Measurements from ENCODE around the gene NCAPG2. TPM values are rescaled to one million over a fixed set of nuclear protein-coding genes. Genes with fewer than 3 reads are reported as not detected.

Gene NCAPG2
- total RNA-seq, 1 experiment from 2014 or later = 99.4 TPM

GRCh38 chr7:158751199-158751598 lies 46.6 kb upstream of the NCAPG2 start:
- Histone ChIP-seq H3K23me2 (ENCODE audit: insufficient read length, low read depth, low read length, poor library complexity, severe bottlenecking) (no peaks in the 10 kb centered on the region), H3K9me3 (ENCODE audit: control insufficient read depth, low read depth, low read length) (no peaks in the 10 kb centered on the region), H4K5ac (ENCODE audit: insufficient read length, low read depth, low read length) (no peak overlapping the region), H3K23ac (ENCODE audit: insufficient read length, low read depth, low read length) (no peak overlapping the region), H2BK12ac (ENCODE audit: insufficient read length, low read depth, low read length) (no peak overlapping the region), H3K4ac (ENCODE audit: low read depth, low read length) (no peak overlapping the region), H3K79me2 (ENCODE audit: insufficient read depth, low read length) (no peaks in the 10 kb centered on the region), H3T11ph (ENCODE audit: low read length) (no peak overlapping the region), H3K27ac (ENCODE audit: insufficient read length, low read depth, low read length) (no peak overlapping the region), H2BK20ac (ENCODE audit: low read depth, low read length, poor library complexity, severe bottlenecking) (no peak overlapping the region), H3K4me1 (ENCODE audit: insufficient read depth, low read length) (no peaks in the 10 kb centered on the region), H2AK5ac (ENCODE audit: insufficient read length, low read length) (no peak overlapping the region), H3K27me3 (ENCODE audit: insufficient read depth, low read length) (no peaks in the 10 kb centered on the region), H3K9ac (ENCODE audit: extremely low read depth, insufficient read length, low read length) (no peak overlapping the region), H2BK120ac (ENCODE audit: low read depth, low read length, poor library complexity, severe bottlenecking) (no peak overlapping the region), H4K8ac (replicated peaks; ENCODE audit: insufficient read length, low read depth, low read length) (no peak overlapping the region), H2BK15ac (ENCODE audit: low read depth, low read length) (no peak overlapping the region), H4K20me1 (ENCODE audit: control insufficient read depth, insufficient read depth, insufficient read length) (no peaks in the 10 kb centered on the region), H4K91ac (ENCODE audit: insufficient read length, low read depth, low read length) (no peak overlapping the region), H3K4me2 (ENCODE audit: insufficient read depth, insufficient read length, low read length) (no peak overlapping the region), H3K18ac (ENCODE audit: insufficient read length, low read depth, low read length) (no peak overlapping the region), H2BK5ac (ENCODE audit: insufficient read length, low read length) (no peak overlapping the region), H3K79me1 (ENCODE audit: insufficient read depth, low read depth, low read length, poor library complexity, severe bottlenecking) (no peaks in the 10 kb centered on the region), H2AFZ (ENCODE audit: low read length) (no peak overlapping the region), H3K14ac (ENCODE audit: insufficient read depth, low read length) (no peak overlapping the region), H3K56ac (ENCODE audit: insufficient read length, low read depth, low read length) (no peak overlapping the region)
- TF ChIP-seq, protein P1, sequence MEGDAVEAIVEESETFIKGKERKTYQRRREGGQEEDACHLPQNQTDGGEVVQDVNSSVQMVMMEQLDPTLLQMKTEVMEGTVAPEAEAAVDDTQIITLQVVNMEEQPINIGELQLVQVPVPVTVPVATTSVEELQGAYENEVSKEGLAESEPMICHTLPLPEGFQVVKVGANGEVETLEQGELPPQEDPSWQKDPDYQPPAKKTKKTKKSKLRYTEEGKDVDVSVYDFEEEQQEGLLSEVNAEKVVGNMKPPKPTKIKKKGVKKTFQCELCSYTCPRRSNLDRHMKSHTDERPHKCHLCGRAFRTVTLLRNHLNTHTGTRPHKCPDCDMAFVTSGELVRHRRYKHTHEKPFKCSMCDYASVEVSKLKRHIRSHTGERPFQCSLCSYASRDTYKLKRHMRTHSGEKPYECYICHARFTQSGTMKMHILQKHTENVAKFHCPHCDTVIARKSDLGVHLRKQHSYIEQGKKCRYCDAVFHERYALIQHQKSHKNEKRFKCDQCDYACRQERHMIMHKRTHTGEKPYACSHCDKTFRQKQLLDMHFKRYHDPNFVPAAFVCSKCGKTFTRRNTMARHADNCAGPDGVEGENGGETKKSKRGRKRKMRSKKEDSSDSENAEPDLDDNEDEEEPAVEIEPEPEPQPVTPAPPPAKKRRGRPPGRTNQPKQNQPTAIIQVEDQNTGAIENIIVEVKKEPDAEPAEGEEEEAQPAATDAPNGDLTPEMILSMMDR (conservative IDR thresholded peaks at IDR 0.05) = no peak
- WGBS (ENCODE audit: extremely low coverage, insufficient read length, low lambda C conversion rate) = no CpG with 5 or more reads among the region's 2 CpGs
- Mint-ChIP-seq H3K27ac (no peak overlapping the region), H3K4me3 (no peak overlapping the region), H3K4me1 (no peaks in the 10 kb centered on the region), H3K36me3 (ENCODE audit: insufficient read depth in 1 of 3, low read depth in 3 of 3) (peaks cover 4 to 40% (median 23%) of the 10 kb centered on the region in 3 experiments; a peak in 6 of 7 replicates), H3K9me3 (no peaks in the 10 kb centered on the region), H3K27me3 (ENCODE audit: low read depth) (no peaks in the 10 kb centered on the region)
- no peak for DNase-seq
